ENCODE measurements around the gene SUCLA2. TPM values are rescaled to one million over a fixed set of nuclear protein-coding genes. Genes with fewer than 3 reads are reported as not detected.
A peak's percentile ranks its signal among the peaks of the same experiment; 100 is the strongest.
"Not testable (repeated sequence)": the region's sequence is repeated elsewhere in the genome, so short reads cannot be mapped to it uniquely, and the experiment has no call there.

SUCLA2 gene
- total and polyA plus RNA-seq, 9 donors: 50.8 to 70.9 (median 64.4) TPM

GRCh38 chr13:47959468-47960247, 41.4 kb downstream of the SUCLA2 start:
- 100% methylated on average over 1 of the region's 4 CpGs for WGBS (ENCODE audit: insufficient coverage)
- peaks cover 35% of the 10 kb centered on the region for H3K36me3 ChIP-seq (ENCODE audit: control insufficient read depth, insufficient read depth, low read length)

GRCh38 chr13:47957073-47957472, 44.0 kb downstream of the SUCLA2 start:
- DNase-seq: no peak
- H3K36me3 ChIP-seq (ENCODE audit: control insufficient read depth, insufficient read depth, low read length): peaks cover 29% of the 10 kb centered on the region
- H3K9me3 ChIP-seq (replicated peaks; ENCODE audit: control insufficient read depth, low read depth, low read length): peaks cover 15% of the 10 kb centered on the region
- H3K27me3 ChIP-seq (ENCODE audit: control insufficient read depth, insufficient read depth, low read length): no peaks in the 10 kb centered on the region
- H3K4me1 ChIP-seq (ENCODE audit: control insufficient read depth, insufficient read depth, low read length): no peaks in the 10 kb centered on the region
- 100% methylated on average over 4 of the region's 5 CpGs for WGBS (ENCODE audit: insufficient coverage)
- no peak overlapping the region for H3K4me3 ChIP-seq (ENCODE audit: low read length)
- no peak overlapping the region for H3K27ac ChIP-seq (ENCODE audit: low read length)

More at GRCh38 chr13:47959468-47960247, 41.4 kb downstream of the SUCLA2 start:
- H3K4me3 ChIP-seq (ENCODE audit: low read length): no peak overlapping the region
- no peaks in the 10 kb centered on the region for H3K27me3 ChIP-seq (ENCODE audit: control insufficient read depth, insufficient read depth, low read length)
- DNase-seq: no peak
- peaks cover 15% of the 10 kb centered on the region for H3K9me3 ChIP-seq (replicated peaks; ENCODE audit: control insufficient read depth, low read depth, low read length)
- H3K27ac ChIP-seq (ENCODE audit: low read length): no peak overlapping the region
- H3K4me1 ChIP-seq (ENCODE audit: control insufficient read depth, insufficient read depth, low read length): no peaks in the 10 kb centered on the region

GRCh38 chr13:47955836-47956235, 45.2 kb downstream of the SUCLA2 start:
- H3K4me1 ChIP-seq (ENCODE audit: control insufficient read depth, insufficient read depth, low read length): no peaks in the 10 kb centered on the region
- H3K9me3 ChIP-seq (replicated peaks; ENCODE audit: control insufficient read depth, low read depth, low read length): peaks cover 15% of the 10 kb centered on the region
- H3K4me3 ChIP-seq (ENCODE audit: low read length): no peak overlapping the region
- H3K27ac ChIP-seq (ENCODE audit: low read length): no peak overlapping the region
- WGBS (ENCODE audit: insufficient coverage): no CpG with 5 or more reads among the region's 2 CpGs
- H3K27me3 ChIP-seq (ENCODE audit: control insufficient read depth, insufficient read depth, low read length): no peaks in the 10 kb centered on the region
- peaks cover 31% of the 10 kb centered on the region for H3K36me3 ChIP-seq (ENCODE audit: control insufficient read depth, insufficient read depth, low read length)
- DNase-seq: no peak

DNA sequence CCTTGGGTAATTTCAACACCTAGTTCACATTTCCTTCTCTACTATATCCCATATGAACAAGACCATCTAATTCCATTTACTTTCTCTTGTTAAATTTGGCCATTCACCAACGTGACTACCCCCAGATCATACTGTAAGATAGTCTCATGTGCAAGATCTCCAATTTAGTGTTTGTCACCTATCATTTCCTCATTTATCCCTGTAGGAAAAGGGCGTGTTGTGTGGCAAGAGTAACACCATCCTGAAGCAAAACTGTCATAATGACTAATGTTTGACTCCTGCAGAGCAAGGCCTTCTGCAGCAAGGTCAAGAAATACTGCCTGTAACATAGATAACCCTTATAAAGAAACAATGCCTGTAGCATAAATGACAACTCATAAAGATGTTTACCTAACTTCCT, 51.3 kb downstream of the SUCLA2 start:
- H3K36me3 ChIP-seq (ENCODE audit: control insufficient read depth, insufficient read depth, low read length): peaks cover 22% of the 10 kb centered on the region
- no peak for DNase-seq
- H3K4me1 ChIP-seq (ENCODE audit: control insufficient read depth, insufficient read depth, low read length): no peaks in the 10 kb centered on the region
- no peak overlapping the region for H3K27ac ChIP-seq (ENCODE audit: low read length)
- no peaks in the 10 kb centered on the region for H3K9me3 ChIP-seq (replicated peaks; ENCODE audit: control insufficient read depth, low read depth, low read length)
- H3K4me3 ChIP-seq (ENCODE audit: low read length): no peak overlapping the region
- WGBS (ENCODE audit: insufficient coverage): no CpG with 5 or more reads among the region's 2 CpGs
- no peaks in the 10 kb centered on the region for H3K27me3 ChIP-seq (ENCODE audit: control insufficient read depth, insufficient read depth, low read length)

DNA sequence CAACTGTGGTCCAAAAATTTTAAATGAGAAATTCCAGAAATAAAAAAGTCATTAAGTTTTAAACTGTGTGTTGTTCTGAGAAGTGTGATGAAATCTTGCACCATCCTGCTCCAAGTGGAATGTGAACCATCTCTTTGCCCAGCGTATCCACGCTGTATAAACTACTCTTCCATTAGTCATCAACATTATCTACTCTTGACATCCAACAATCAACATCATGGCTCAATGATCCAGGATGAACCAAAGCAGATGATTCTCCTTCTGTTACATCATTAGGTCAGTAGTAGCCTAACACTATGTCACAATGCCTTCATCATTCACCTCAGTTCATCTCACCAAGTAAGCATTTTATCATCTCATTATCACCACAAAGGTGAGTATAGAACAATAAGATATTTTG, 55.3 kb downstream of the SUCLA2 start:
- Histone ChIP-seq H3K4me3 (ENCODE audit: low read length) (no peak overlapping the region), H3K27me3 (ENCODE audit: control insufficient read depth, insufficient read depth, low read length) (no peaks in the 10 kb centered on the region), H3K36me3 (ENCODE audit: control insufficient read depth, insufficient read depth, low read length) (peaks cover 14% of the 10 kb centered on the region), H3K27ac (ENCODE audit: low read length) (no peak overlapping the region), H3K4me1 (ENCODE audit: control insufficient read depth, insufficient read depth, low read length) (no peaks in the 10 kb centered on the region), H3K9me3 (replicated peaks; ENCODE audit: control insufficient read depth, low read depth, low read length) (no peaks in the 10 kb centered on the region)
- DNase-seq: no peak
- WGBS (ENCODE audit: insufficient coverage): 100% methylated on average over 2 of the region's 2 CpGs

GRCh38 chr13:47945146-47945545, 55.9 kb downstream of the SUCLA2 start:
- no CpG with 5 or more reads among the region's 4 CpGs for WGBS (ENCODE audit: insufficient coverage)
- not testable (repeated sequence) for H3K9me3 ChIP-seq (replicated peaks; ENCODE audit: control insufficient read depth, low read depth, low read length); DNase-seq; H3K27me3 ChIP-seq (ENCODE audit: control insufficient read depth, insufficient read depth, low read length); H3K27ac ChIP-seq (ENCODE audit: low read length); H3K4me3 ChIP-seq (ENCODE audit: low read length); H3K4me1 ChIP-seq (ENCODE audit: control insufficient read depth, insufficient read depth, low read length)
- H3K36me3 ChIP-seq (ENCODE audit: control insufficient read depth, insufficient read depth, low read length): peaks cover 11% of the 10 kb centered on the region

- Histone ChIP-seq H3K9me3 (replicated peaks; ENCODE audit: control insufficient read depth, low read depth, low read length) (peaks cover 2% of the 10 kb centered on the region), H3K4me3 (ENCODE audit: low read length) (no peak overlapping the region), H3K4me1 (ENCODE audit: control insufficient read depth, insufficient read depth, low read length) (peaks cover 9% of the 10 kb centered on the region), H3K36me3 (ENCODE audit: control insufficient read depth, insufficient read depth, low read length) (no peaks in the 10 kb centered on the region), H3K27me3 (ENCODE audit: control insufficient read depth, insufficient read depth, low read length) (no peaks in the 10 kb centered on the region), H3K27ac (ENCODE audit: low read length) (no peak overlapping the region)
- DNase-seq: no peak
- WGBS (ENCODE audit: insufficient coverage): 81% methylated on average over 3 of the region's 5 CpGs
Measured at GRCh38 chr13:47934371-47934770, 66.7 kb downstream of the SUCLA2 start.

DNA sequence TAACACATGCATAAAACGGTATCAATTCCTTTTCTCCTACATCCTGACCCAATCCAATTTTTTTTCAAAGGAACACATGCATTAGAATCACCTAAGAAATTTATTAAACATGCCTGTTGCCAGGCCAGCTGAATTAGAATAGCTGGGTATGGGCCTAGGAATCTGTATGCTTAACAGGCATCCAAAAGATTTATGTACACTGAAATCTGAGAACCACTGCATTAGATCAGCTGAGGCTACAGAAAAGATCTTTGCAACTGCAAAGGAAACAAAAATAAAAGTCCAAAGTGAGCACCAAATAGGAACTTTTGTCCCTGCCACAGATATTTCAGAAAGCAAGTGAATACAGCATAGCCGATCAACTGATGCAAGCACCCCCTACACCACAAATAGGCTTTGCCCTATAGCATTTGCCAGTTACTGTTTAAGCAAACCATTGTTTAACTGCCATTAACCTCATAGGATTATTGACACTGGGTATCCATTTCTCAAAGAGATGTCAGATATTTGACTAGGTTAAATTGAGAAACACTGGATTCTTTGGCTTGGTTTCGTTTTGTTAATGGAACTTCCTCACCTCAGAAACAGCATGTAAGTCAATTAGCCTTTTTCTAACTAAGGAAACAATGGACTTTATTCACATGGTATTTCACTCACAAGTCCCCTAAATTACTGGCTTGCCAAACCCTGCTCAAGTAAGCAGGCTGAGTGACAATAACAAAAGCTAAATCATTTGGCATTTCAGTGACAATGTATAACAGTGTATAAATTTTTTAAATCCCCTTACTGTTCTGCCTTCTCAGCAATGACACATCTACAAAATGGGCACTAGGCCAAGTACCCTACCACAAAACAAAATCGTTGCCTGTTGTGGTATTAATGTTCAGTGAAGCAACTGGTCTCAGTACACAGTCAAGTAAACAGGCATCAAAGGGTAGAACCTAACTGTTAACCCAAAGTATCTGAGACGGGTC, 67.8 kb downstream of the SUCLA2 start:
- 63% methylated on average over 1 of the region's 5 CpGs for whole genome bisulfite sequencing (ENCODE audit: insufficient coverage)
- no peak overlapping the region for H3K4me3 ChIP-seq (ENCODE audit: low read length)
- peak; percentile 27 for DNase-seq

DNA sequence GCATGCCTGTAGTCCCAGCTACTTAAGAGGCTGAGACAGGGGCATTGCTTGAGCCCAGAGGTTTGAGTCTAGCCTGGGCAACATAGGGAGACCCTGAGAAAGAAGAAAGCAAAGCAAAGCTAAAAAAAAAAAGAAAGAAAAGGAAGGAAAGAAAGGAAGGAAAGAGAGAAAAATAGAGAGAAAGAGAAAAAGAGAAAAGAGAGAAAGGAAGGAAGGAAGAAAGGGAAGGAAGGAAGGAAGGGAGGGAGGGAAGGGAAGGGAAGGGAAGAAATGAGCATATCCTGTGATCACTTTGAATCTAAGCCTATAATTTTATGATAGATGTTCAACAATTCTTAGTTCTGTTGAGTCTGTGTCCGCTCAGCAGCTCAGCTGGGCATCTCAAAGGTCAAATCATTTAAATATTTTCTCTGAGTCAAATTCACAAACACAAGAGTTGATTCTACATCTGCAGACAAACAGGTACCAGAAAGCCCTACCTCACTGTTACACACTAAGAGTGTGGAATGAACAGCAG, 70.4 kb downstream of the SUCLA2 start:
- H3K4me3 ChIP-seq (ENCODE audit: low read length): no peak overlapping the region
- H3K27ac ChIP-seq (ENCODE audit: low read length): no peak overlapping the region
- H3K4me1 ChIP-seq (ENCODE audit: control insufficient read depth, insufficient read depth, low read length): peaks cover 9% of the 10 kb centered on the region
- no peaks in the 10 kb centered on the region for H3K9me3 ChIP-seq (replicated peaks; ENCODE audit: control insufficient read depth, low read depth, low read length)
- no peak for DNase-seq
- WGBS (ENCODE audit: insufficient coverage): no CpG with 5 or more reads among the region's 1 CpG
- H3K27me3 ChIP-seq (ENCODE audit: control insufficient read depth, insufficient read depth, low read length): no peaks in the 10 kb centered on the region
- no peaks in the 10 kb centered on the region for H3K36me3 ChIP-seq (ENCODE audit: control insufficient read depth, insufficient read depth, low read length)

More for the DNA sequence above, 67.8 kb downstream of the SUCLA2 start:
- H3K36me3 ChIP-seq (ENCODE audit: control insufficient read depth, insufficient read depth, low read length): no peaks in the 10 kb centered on the region
- peak overlapping the region; percentile 59 for H3K27ac ChIP-seq (ENCODE audit: low read length)
- H3K27me3 ChIP-seq (ENCODE audit: control insufficient read depth, insufficient read depth, low read length): no peaks in the 10 kb centered on the region
- peaks cover 9% of the 10 kb centered on the region for H3K4me1 ChIP-seq (ENCODE audit: control insufficient read depth, insufficient read depth, low read length)
- peaks cover 2% of the 10 kb centered on the region for H3K9me3 ChIP-seq (replicated peaks; ENCODE audit: control insufficient read depth, low read depth, low read length)

- no peak overlapping the region for H3K27ac ChIP-seq (ENCODE audit: low read length)
- DNase-seq: no peak
- no peak overlapping the region for H3K4me3 ChIP-seq (ENCODE audit: low read length)
- H3K9me3 ChIP-seq (replicated peaks; ENCODE audit: control insufficient read depth, low read depth, low read length): no peaks in the 10 kb centered on the region
- no peaks in the 10 kb centered on the region for H3K36me3 ChIP-seq (ENCODE audit: control insufficient read depth, insufficient read depth, low read length)
- 69% methylated on average over 2 of the region's 3 CpGs for WGBS (ENCODE audit: insufficient coverage)
- H3K4me1 ChIP-seq (ENCODE audit: control insufficient read depth, insufficient read depth, low read length): peaks cover 9% of the 10 kb centered on the region
- H3K27me3 ChIP-seq (ENCODE audit: control insufficient read depth, insufficient read depth, low read length): no peaks in the 10 kb centered on the region
Measured at GRCh38 chr13:47929156-47929555, 71.9 kb downstream of the SUCLA2 start.
